HCT116 (cell line): Measurements from ENCODE around the gene ELOVL4. TPM values are rescaled to one million over a fixed set of nuclear protein-coding genes. Genes with fewer than 3 reads are reported as not detected.

Experiments
- ATAC-seq: fragments of 200-7000 bp; cut with Tn5 transposase; 2 replicates; pipeline ENCODE4 v1.9.1; 2020; ENCODE audit warnings: mild to moderate bottlenecking, moderate library complexity
- BruUV-seq: library from RNA; stranded (reverse); fragments of 400-500 nt; replicated peaks from 2 replicates; lab custom pipeline; 2021; lab: Mats Ljungman, UMichigan
- CTCF ChIA-PET: fragments of 300-600 bp; sonication (Branson Sonifier 250); formaldehyde crosslinking; loops from one replicate; lab custom pipeline; 2021; ENCODE audit warnings: antibody characterized with exemption; lab: Charles Lee
- POLR2A ChIA-PET: fragments of 300-600, 350-600 bp; sonication (Branson Sonifier 250); formaldehyde crosslinking; loops from one replicate; lab custom pipeline; 2021; ENCODE audit warnings: antibody characterized with exemption; lab: Charles Lee
- RAD21 ChIA-PET, 2 experiments: fragments of 300-600 bp; sonication (Branson Sonifier 250); formaldehyde crosslinking; loops; one replicate each; lab custom pipeline; 2023; ENCODE audit warnings: low total read pairs in 2 of 2; ENCODE audit not compliant: uncharacterized antibody in 2 of 2, unreplicated experiment in 2 of 2, low non-redundant PET in 1 of 2; lab: Charles Lee
- DNase-seq: peaks from one replicate; pipeline ENCODE4 v3.0.0-alpha.2; 2010; ENCODE audit warnings: low read depth, low spot score
- H2AFZ ChIP-seq: fragments of 200-600 bp; shearing (Covaris generic), sonication (generic); 2 replicates; pipeline ENCODE4 v1.6.1; 2017; ENCODE audit warnings: low read depth, mixed run types, mixed read lengths, antibody characterized with exemption, low read length; ENCODE audit not compliant: poor library complexity, severe bottlenecking
- H3K27ac ChIP-seq: 2 replicates; pipeline ENCODE4 v1.5.1; 2012; ENCODE audit warnings: low read depth, low read length
- H3K27me3 ChIP-seq: fragments of 200-600 bp; sonication (generic); 2 replicates; pipeline ENCODE4 v1.6.1; 2016; ENCODE audit warnings: mixed run types, low read length, mixed read lengths; ENCODE audit not compliant: insufficient read depth
- H3K36me3 ChIP-seq, 2 experiments: fragments of 200-500 bp in 1 of 2; fragments of 200-600 bp in 1 of 2; sonication (Bioruptor generic) in 1 of 2; sonication (generic) in 1 of 2; 2 replicates each; pipeline versions ENCODE4 v1.5.1 to v1.6.1; 2014 to 2016; ENCODE audit warnings: low read length in 2 of 2, inconsistent platforms in 1 of 2, mixed read lengths in 1 of 2, mixed run types in 1 of 2; ENCODE audit not compliant: insufficient read depth in 2 of 2, control insufficient read depth in 1 of 2
- H3K4me1 ChIP-seq, 2 experiments: fragments of 200-600 bp in 1 of 2; sonication (generic) in 1 of 2; 2 replicates each; pipeline versions ENCODE4 v1.5.1 to v1.6.1; 2012 to 2017; ENCODE audit warnings: low read length in 2 of 2, inconsistent platforms in 1 of 2, mild to moderate bottlenecking in 1 of 2, mixed read lengths in 1 of 2, mixed run types in 1 of 2, moderate library complexity in 1 of 2; ENCODE audit not compliant: insufficient read depth in 2 of 2, control insufficient read depth in 1 of 2
- H3K4me2 ChIP-seq: fragments of 200-600 bp; sonication (generic); 2 replicates; pipeline ENCODE4 v1.6.1; 2017; ENCODE audit warnings: mixed run types, low read length, mixed read lengths
- H3K4me3 ChIP-seq, 2 experiments: fragments of 200-600 bp in 1 of 2; sonication (generic) in 1 of 2; replicated peaks in 1 of 2; 2 replicates each; pipeline ENCODE4 v1.5.1; 2011 to 2016; ENCODE audit warnings: low read length in 2 of 2, control low read depth in 1 of 2, low read depth in 1 of 2, mild to moderate bottlenecking in 1 of 2, mixed read lengths in 1 of 2, mixed run types in 1 of 2
- H3K79me2 ChIP-seq: fragments of 200-600 bp; sonication (generic); 2 replicates; pipeline ENCODE4 v1.6.1; 2017; ENCODE audit warnings: mild to moderate bottlenecking, mixed run types, low read length, moderate library complexity, mixed read lengths; ENCODE audit not compliant: insufficient read depth
- H3K9ac ChIP-seq: fragments of 200-600 bp; sonication (generic); 2 replicates; pipeline ENCODE4 v1.6.1; 2016; ENCODE audit warnings: low read length, mixed read lengths
- H3K9me2 ChIP-seq: fragments of 200-600 bp; sonication (generic), shearing (Covaris generic); 2 replicates; pipeline ENCODE4 v1.6.1; 2017; ENCODE audit warnings: mixed run types, mild to moderate bottlenecking, moderate library complexity; ENCODE audit not compliant: insufficient read depth
- H3K9me3 ChIP-seq, 2 experiments: fragments of 200-500 bp in 1 of 2; fragments of 200-600 bp in 1 of 2; sonication (Bioruptor generic) in 1 of 2; sonication (generic) in 1 of 2; 2 replicates each; pipeline ENCODE4 v1.6.1; 2014 to 2017; ENCODE audit warnings: low read length in 2 of 2, mixed read lengths in 2 of 2, inconsistent platforms in 1 of 2, low read depth in 1 of 2, mild to moderate bottlenecking in 1 of 2, mixed run types in 1 of 2, moderate library complexity in 1 of 2; ENCODE audit not compliant: control insufficient read depth in 1 of 2, insufficient read depth in 1 of 2
- H4K20me1 ChIP-seq: fragments of 200-600 bp; sonication (generic), shearing (Covaris generic); 2 replicates; pipeline ENCODE4 v1.6.1; 2017; ENCODE audit warnings: mixed run types, mild to moderate bottlenecking, moderate library complexity; ENCODE audit not compliant: insufficient read depth
- CBX3 ChIP-seq: IDR thresholded peaks from 2 replicates; pipeline ENCODE4 v1.6.1; 2012; ENCODE audit warnings: low read depth
- CEBPB ChIP-seq: IDR thresholded peaks from 2 replicates; pipeline ENCODE4 v1.6.1; 2012; ENCODE audit warnings: low read depth
- CTCF ChIP-seq, 3 experiments: fragments of 200-600 bp in 1 of 3; sonication (generic) in 1 of 3; IDR thresholded peaks in 2 of 3; conservative IDR thresholded peaks in 1 of 3; 2 replicates each; pipeline ENCODE4 v1.5.1; 2012 to 2017; ENCODE audit warnings: low read depth in 2 of 3, low read length in 2 of 3, antibody characterized with exemption in 1 of 3, borderline replicate concordance in 1 of 3, control low read depth in 1 of 3, mild to moderate bottlenecking in 1 of 3, mixed read lengths in 1 of 3, mixed run types in 1 of 3, moderate library complexity in 1 of 3; ENCODE audit not compliant: insufficient read depth in 1 of 3
- EGR1 ChIP-seq: IDR thresholded peaks from 2 replicates; pipeline ENCODE4 v1.6.1; 2012; ENCODE audit warnings: low read depth
- ELF1 ChIP-seq: IDR thresholded peaks from 2 replicates; pipeline ENCODE4 v1.6.1; 2012; ENCODE audit warnings: low read depth, borderline replicate concordance
- EZH2 ChIP-seq: fragments of 200-600 bp; sonication (generic); IDR thresholded peaks from 2 replicates; pipeline ENCODE4 v1.6.1; 2017; ENCODE audit warnings: antibody characterized with exemption, mixed run types
- EZH2phosphoT487 ChIP-seq: fragments of 200-600 bp; IDR thresholded peaks from 2 replicates; pipeline ENCODE4 v1.6.1; 2018; ENCODE audit warnings: antibody characterized with exemption, borderline replicate concordance
- FOSL1 ChIP-seq: IDR thresholded peaks from 2 replicates; pipeline ENCODE4 v1.6.1; 2012; ENCODE audit warnings: low read depth
- JUND ChIP-seq: IDR thresholded peaks from 2 replicates; pipeline ENCODE4 v1.6.1; 2012
- MAX ChIP-seq: IDR thresholded peaks from 2 replicates; pipeline ENCODE4 v1.6.1; 2012
- POLR2A ChIP-seq: IDR thresholded peaks from 2 replicates; pipeline ENCODE4 v1.7.0; 2011; ENCODE audit warnings: borderline replicate concordance; ENCODE audit not compliant: insufficient read depth, insufficient read length; ENCODE audit errors: extremely low read depth
- RAD21 ChIP-seq: IDR thresholded peaks from 2 replicates; pipeline ENCODE4 v1.6.1; 2012; ENCODE audit warnings: low read depth, mild to moderate bottlenecking
- SIN3A ChIP-seq: IDR thresholded peaks from 2 replicates; pipeline ENCODE4 v1.6.1; 2012; ENCODE audit warnings: low read depth
- SP1 ChIP-seq: IDR thresholded peaks from 2 replicates; pipeline ENCODE4 v1.6.1; 2012; ENCODE audit warnings: low read depth
- SRF ChIP-seq: IDR thresholded peaks from 2 replicates; pipeline ENCODE4 v1.6.1; 2012; ENCODE audit warnings: low read depth
- YY1 ChIP-seq: IDR thresholded peaks from 2 replicates; pipeline ENCODE4 v1.6.1; 2011; ENCODE audit warnings: low read length, low read depth, moderate library complexity, mild to moderate bottlenecking; ENCODE audit not compliant: insufficient replicate concordance; ENCODE audit errors: extremely low read depth
- ZBTB33 ChIP-seq: IDR thresholded peaks from 2 replicates; pipeline ENCODE4 v1.6.1; 2011; ENCODE audit warnings: mild to moderate bottlenecking, low read length, moderate library complexity; ENCODE audit not compliant: insufficient replicate concordance; ENCODE audit errors: extremely low read depth
- intact Hi-C: fragments of 100-400 bp; cut with micrococcal nuclease; formaldehyde crosslinking; loops from 2 replicates; pipeline ENCODE4 v1.10.0; 2022
- total RNA-seq: library from RNA; stranded (reverse); gene quantifications from one replicate; pipeline ENCODE4 v1.2.1, GENCODE V29; 2021; ENCODE audit not compliant: unreplicated experiment
- TF ChIP-seq, protein P1 (sequence below): IDR thresholded peaks from 2 replicates; pipeline ENCODE4 v1.6.1; 2012; ENCODE audit warnings: low read depth

Gene ELOVL4
- total RNA-seq, 1 experiment from 2014 or later = not detected

DNA sequence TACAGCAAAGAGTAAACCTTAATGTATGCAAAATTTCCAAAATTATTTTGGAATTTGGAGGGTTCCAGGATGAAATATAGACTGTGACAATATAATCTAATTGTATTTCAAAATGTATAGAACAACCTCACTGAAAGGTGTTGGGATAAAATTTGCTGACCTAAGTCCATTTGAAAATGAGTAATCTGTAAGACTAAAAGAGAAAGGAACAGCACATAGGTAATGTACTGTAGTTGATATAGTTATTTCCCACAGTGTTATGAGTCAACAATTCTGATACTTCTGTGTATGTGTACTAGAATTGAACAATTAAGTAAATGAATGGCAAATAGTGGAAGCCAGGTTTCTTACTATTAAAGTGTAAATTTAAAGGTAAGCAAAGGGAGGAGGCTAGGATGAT lies 23.8 kb upstream of the ELOVL4 start (continued):
- TF ChIP-seq EZH2phosphoT487 (no peak), YY1 (no peak), POLR2A (no peak), ELF1 (no peak), JUND (no peak)

- Histone ChIP-seq H4K20me1 (no peaks in the 10 kb centered on the region), H3K4me1 (no peaks in the 10 kb centered on the region), H3K9me2 (no peaks in the 10 kb centered on the region), H3K36me3 (no peaks in the 10 kb centered on the region), H3K79me2 (no peaks in the 10 kb centered on the region), H3K27me3 (no peaks in the 10 kb centered on the region), H3K27ac (no peak overlapping the region), H3K4me3 (no peak overlapping the region), H3K9ac (no peak overlapping the region), H3K4me2 (no peak overlapping the region), H3K9me3 (no peaks in the 10 kb centered on the region), H2AFZ (no peak overlapping the region)
- ATAC-seq (no peak), DNase-seq (no peak)
- intact Hi-C loops = no loop called here
- no peak for TF ChIP-seq CTCF (IDR thresholded peaks at IDR 0.05 in 2 of 3, conservative IDR thresholded peaks at IDR 0.05 in 1 of 3; ENCODE audit: borderline replicate concordance in 1 of 3, insufficient read depth in 1 of 3, low read depth in 2 of 3, low read length in 2 of 3)
- no peak for TF ChIP-seq MAX
- TF ChIP-seq ZBTB33 = no peak
- TF ChIP-seq EZH2 = no peak
- no peak for TF ChIP-seq EGR1
- no peak for TF ChIP-seq CEBPB
- TF ChIP-seq ELF1 = no peak
- no peak for TF ChIP-seq SRF
- TF ChIP-seq YY1 = no peak
- no peak for TF ChIP-seq SP1
- no peak for TF ChIP-seq JUND
- no peak for TF ChIP-seq SIN3A
- no peak for TF ChIP-seq CBX3
- TF ChIP-seq, protein P1, sequence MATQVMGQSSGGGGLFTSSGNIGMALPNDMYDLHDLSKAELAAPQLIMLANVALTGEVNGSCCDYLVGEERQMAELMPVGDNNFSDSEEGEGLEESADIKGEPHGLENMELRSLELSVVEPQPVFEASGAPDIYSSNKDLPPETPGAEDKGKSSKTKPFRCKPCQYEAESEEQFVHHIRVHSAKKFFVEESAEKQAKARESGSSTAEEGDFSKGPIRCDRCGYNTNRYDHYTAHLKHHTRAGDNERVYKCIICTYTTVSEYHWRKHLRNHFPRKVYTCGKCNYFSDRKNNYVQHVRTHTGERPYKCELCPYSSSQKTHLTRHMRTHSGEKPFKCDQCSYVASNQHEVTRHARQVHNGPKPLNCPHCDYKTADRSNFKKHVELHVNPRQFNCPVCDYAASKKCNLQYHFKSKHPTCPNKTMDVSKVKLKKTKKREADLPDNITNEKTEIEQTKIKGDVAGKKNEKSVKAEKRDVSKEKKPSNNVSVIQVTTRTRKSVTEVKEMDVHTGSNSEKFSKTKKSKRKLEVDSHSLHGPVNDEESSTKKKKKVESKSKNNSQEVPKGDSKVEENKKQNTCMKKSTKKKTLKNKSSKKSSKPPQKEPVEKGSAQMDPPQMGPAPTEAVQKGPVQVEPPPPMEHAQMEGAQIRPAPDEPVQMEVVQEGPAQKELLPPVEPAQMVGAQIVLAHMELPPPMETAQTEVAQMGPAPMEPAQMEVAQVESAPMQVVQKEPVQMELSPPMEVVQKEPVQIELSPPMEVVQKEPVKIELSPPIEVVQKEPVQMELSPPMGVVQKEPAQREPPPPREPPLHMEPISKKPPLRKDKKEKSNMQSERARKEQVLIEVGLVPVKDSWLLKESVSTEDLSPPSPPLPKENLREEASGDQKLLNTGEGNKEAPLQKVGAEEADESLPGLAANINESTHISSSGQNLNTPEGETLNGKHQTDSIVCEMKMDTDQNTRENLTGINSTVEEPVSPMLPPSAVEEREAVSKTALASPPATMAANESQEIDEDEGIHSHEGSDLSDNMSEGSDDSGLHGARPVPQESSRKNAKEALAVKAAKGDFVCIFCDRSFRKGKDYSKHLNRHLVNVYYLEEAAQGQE = no peak
- no peak for TF ChIP-seq EZH2phosphoT487
- no peak for TF ChIP-seq FOSL1
- TF ChIP-seq RAD21 = no peak
- ChIA-PET CTCF (no interaction called here), POLR2A (no interaction called here), RAD21 (no interaction called here)
- BruUV-seq = no TSS peak
These were observed 22.4 kb upstream of the ELOVL4 start for GRCh38 chr6:79969784-79970183.
